Pancreas (tissue), 10 donors: ENCODE measurements around the gene MYL3. TPM values are rescaled to one million over a fixed set of nuclear protein-coding genes. Genes with fewer than 3 reads are reported as not detected.

ENCODE experiments used
- ATAC-seq, 4 donors: fragments of 200-7000 bp; cut with Tn5 transposase; one replicate each; pipeline versions ENCODE4 v1.8.0 to v1.9.1; 2020; ENCODE audit warnings: mild to moderate bottlenecking in 4 of 4, moderate library complexity in 4 of 4
- DNase-seq, 6 donors: peaks; one replicate each; pipeline ENCODE4 v3.0.0-alpha.2; 2020
- FAIRE-seq: peaks from 2 replicates; lab custom pipeline; 2012; peaks lifted over from hg19 to GRCh38; lab: Jason Lieb, UNC
- H3K27ac ChIP-seq, 4 donors: fragments of 200-600 bp; sonication (generic); 1 replicate in 3 of 4; 2 replicates in 1 of 4; pipeline versions ENCODE4 v1.5.0 to v1.8.0; 2020
- H3K27me3 ChIP-seq, 4 donors: fragments of 200-600 bp; one replicate each; pipeline ENCODE4 v1.8.0; 2021
- H3K36me3 ChIP-seq, 3 donors: fragments of 200-600 bp; sonication (generic) in 1 of 3; one replicate each; pipeline versions ENCODE4 v1.5.0 to v1.8.0; 2020 to 2021
- H3K4me1 ChIP-seq, 3 donors: fragments of 200-600 bp; one replicate each; pipeline ENCODE4 v1.8.0; 2021
- H3K4me3 ChIP-seq, 4 donors: fragments of 200-600 bp; sonication (generic) in 2 of 4; one replicate each; pipeline versions ENCODE4 v1.5.0 to v1.8.0; 2020 to 2021
- H3K9me3 ChIP-seq, 4 donors: fragments of 200-600 bp; one replicate each; pipeline ENCODE4 v1.8.0; 2021
- CTCF ChIP-seq, 4 donors: fragments of 200-600 bp; sonication (generic) in 3 of 4; IDR thresholded peaks; one replicate each; pipeline versions ENCODE4 v1.5.0 to v1.8.0; 2021; ENCODE audit warnings: antibody characterized with exemption in 4 of 4
- WGBS, 2 donors: extraction: QIAGEN DNeasy Blood & Tissue Kit; methylation state at CpG; one replicate each; pipeline ENCODE4 v1.1.7; 2013; 5-methylcytosine and 5-hydroxymethylcytosine counted together
- intact Hi-C, 3 donors: fragments of 100-400 bp; cut with DNase I; formaldehyde crosslinking; loops; one replicate each; pipeline versions ENCODE4 v1.11.1 to v1.14.2; 2022
- polyA plus RNA-seq, 2 donors: library from polyadenylated mRNA; stranded (reverse); fragments of 200-250 nt; gene quantifications; one replicate each; pipeline ENCODE4 v1.2.3, GENCODE V29; 2013
- total RNA-seq, 6 donors: library from RNA; stranded (reverse); fragmentation: NEBNext Ultra II Directional in 4 of 6; extraction: Animal tissue kit (Norgen Biotek cat#: 25700) in 4 of 6; gene quantifications; one replicate each; pipeline versions ENCODE4 v1.2.1 to v1.2.4, GENCODE V29; 2021 to 2023
- donor health status: healthy with polysubstance abuse.
- donor health status: DM: no; HTN: no; CAD: no; lungs with moderate emphysema.
- donor health status: DM: no; HTN: no; CAD: no.
- donor health status: control.
- donor health status: control.
- donor health status: Bipolar disorder and iron deficiency.
- donor health status: DM: yes; HTN: yes; CAD: no.
- donor health status: DM: no; HTN: no; CAD: no.
- donor health status: DM: no; HTN: no; CAD: no.
- donor health status: DM: yes; HTN: yes; CAD: no.

The MYL3 gene
- total and polyA plus RNA-seq, 8 donors = 0.26 to 2.5 (median 0.71) TPM; not detected in 2

GRCh38 chr3:46874430-46874829, 11.2 kb upstream of the MYL3 start:
- no peak for FAIRE-seq
- Histone ChIP-seq H3K4me1 (no peaks in the 10 kb centered on the region), H3K4me3 (no peak overlapping the region), H3K36me3 (no peaks in the 10 kb centered on the region), H3K9me3 (no peaks in the 10 kb centered on the region), H3K27me3 (no peaks in the 10 kb centered on the region), H3K27ac (no peak overlapping the region)
- intact Hi-C loops = no loop called here
- 69 to 70% methylated on average over 18 of the region's 18 CpGs for WGBS, 2 donors
- TF ChIP-seq CTCF (IDR thresholded peaks at IDR 0.05) = no peak
- no peak for DNase-seq
- no peak for ATAC-seq

- intact Hi-C loops = no loop called here
- no peak for FAIRE-seq
Measured at GRCh38 chr3:46873521-46873920, 10.3 kb upstream of the MYL3 start.

GRCh38 chr3:46871222-46871621, 8.0 kb upstream of the MYL3 start:
- no peak for TF ChIP-seq CTCF (IDR thresholded peaks at IDR 0.05)
- Histone ChIP-seq H3K9me3 (no peaks in the 10 kb centered on the region), H3K27ac (no peak overlapping the region), H3K27me3 (no peaks in the 10 kb centered on the region), H3K4me1 (peaks cover 0 to 2% (median 0%) of the 10 kb centered on the region in 3 donors), H3K36me3 (no peaks in the 10 kb centered on the region), H3K4me3 (no peak overlapping the region)
- ATAC-seq (no peak), FAIRE-seq (no peak), DNase-seq (no peak)
- 35 to 37% methylated on average over 10 of the region's 10 CpGs for WGBS, 2 donors
- intact Hi-C loops = no loop called here

More at GRCh38 chr3:46873521-46873920, 10.3 kb upstream of the MYL3 start:
- DNase-seq (no peak), ATAC-seq (no peak)
- Histone ChIP-seq H3K9me3 (no peaks in the 10 kb centered on the region), H3K4me1 (no peaks in the 10 kb centered on the region), H3K27me3 (no peaks in the 10 kb centered on the region), H3K27ac (no peak overlapping the region), H3K4me3 (no peak overlapping the region), H3K36me3 (no peaks in the 10 kb centered on the region)
- TF ChIP-seq CTCF (IDR thresholded peaks at IDR 0.05) = no peak
- 68 to 77% methylated on average over 5 of the region's 5 CpGs for WGBS, 2 donors

- Histone ChIP-seq H3K4me3 (no peak overlapping the region), H3K9me3 (no peaks in the 10 kb centered on the region), H3K36me3 (no peaks in the 10 kb centered on the region), H3K27me3 (no peaks in the 10 kb centered on the region), H3K27ac (no peak overlapping the region), H3K4me1 (peaks cover 0 to 2% (median 0%) of the 10 kb centered on the region in 3 donors)
- no peak for TF ChIP-seq CTCF (IDR thresholded peaks at IDR 0.05)
- WGBS, 2 donors = 91 to 92% methylated on average over 5 of the region's 5 CpGs
- no peak for ATAC-seq
- no peak for DNase-seq
- FAIRE-seq = no peak
- intact Hi-C loops = no loop called here
Measured at GRCh38 chr3:46870651-46871050, 7.4 kb upstream of the MYL3 start.

GRCh38 chr3:46869440-46869839, 6.2 kb upstream of the MYL3 start:
- H3K27me3 ChIP-seq = no peaks in the 10 kb centered on the region
- H3K36me3 ChIP-seq = no peaks in the 10 kb centered on the region
- no peak for FAIRE-seq
- no peaks in the 10 kb centered on the region for H3K9me3 ChIP-seq
- H3K27ac ChIP-seq = no peak overlapping the region
- no peak for ATAC-seq
- H3K4me3 ChIP-seq = no peak overlapping the region
- TF ChIP-seq CTCF (IDR thresholded peaks at IDR 0.05) = no peak
- intact Hi-C loops = no loop called here
- 76 to 83% methylated on average over 10 of the region's 10 CpGs for WGBS, 2 donors
- DNase-seq = no peak
- peaks cover 0 to 2% (median 0%) of the 10 kb centered on the region in 3 donors for H3K4me1 ChIP-seq
